Left ventricle myocardium inferior (tissue), 1 donor: ENCODE measurements around the gene RAD18. TPM values are rescaled to one million over a fixed set of nuclear protein-coding genes. Genes with fewer than 3 reads are reported as not detected.

Experiments
- DNase-seq: peaks from one replicate; pipeline ENCODE4 v3.0.0-alpha.2; 2020
- H3K27ac ChIP-seq: fragments of 200-600 bp; replicated peaks from 2 replicates; pipeline ENCODE4 v1.8.0; 2021
- H3K27me3 ChIP-seq: fragments of 200-600 bp; 2 replicates; pipeline ENCODE4 v1.8.0; 2021; ENCODE audit warnings: low read depth
- H3K36me3 ChIP-seq: fragments of 200-600 bp; 2 replicates; pipeline ENCODE4 v1.8.0; 2021
- H3K4me1 ChIP-seq: fragments of 200-600 bp; 2 replicates; pipeline ENCODE4 v1.8.0; 2021
- H3K4me3 ChIP-seq: fragments of 200-600 bp; 2 replicates; pipeline ENCODE4 v1.8.0; 2021; ENCODE audit warnings: mild to moderate bottlenecking, moderate library complexity
- H3K9me3 ChIP-seq: fragments of 200-600 bp; replicated peaks from 2 replicates; pipeline ENCODE4 v1.8.0; 2021
- CTCF ChIP-seq: fragments of 200-600 bp; IDR thresholded peaks from 2 replicates; pipeline ENCODE4 v1.8.0; 2021; ENCODE audit warnings: antibody characterized with exemption, mild to moderate bottlenecking, borderline replicate concordance
- intact Hi-C: fragments of 100-400 bp; cut with micrococcal nuclease; formaldehyde crosslinking; loops from one replicate; pipeline ENCODE4 v1.11.0; 2022
- total RNA-seq: library from RNA; stranded (reverse); fragmentation: NEBNext Ultra II Directional; extraction: Animal tissue kit (Norgen Biotek cat#: 25700); gene quantifications from one replicate; pipeline ENCODE4 v1.2.1, GENCODE V29; 2021
- donor health status: DM: no; HTN: yes; CAD: no; lungs with severe emphysema.

The RAD18 gene
- total RNA-seq, 1 donor from 2014 or later: 6.8 TPM

DNA sequence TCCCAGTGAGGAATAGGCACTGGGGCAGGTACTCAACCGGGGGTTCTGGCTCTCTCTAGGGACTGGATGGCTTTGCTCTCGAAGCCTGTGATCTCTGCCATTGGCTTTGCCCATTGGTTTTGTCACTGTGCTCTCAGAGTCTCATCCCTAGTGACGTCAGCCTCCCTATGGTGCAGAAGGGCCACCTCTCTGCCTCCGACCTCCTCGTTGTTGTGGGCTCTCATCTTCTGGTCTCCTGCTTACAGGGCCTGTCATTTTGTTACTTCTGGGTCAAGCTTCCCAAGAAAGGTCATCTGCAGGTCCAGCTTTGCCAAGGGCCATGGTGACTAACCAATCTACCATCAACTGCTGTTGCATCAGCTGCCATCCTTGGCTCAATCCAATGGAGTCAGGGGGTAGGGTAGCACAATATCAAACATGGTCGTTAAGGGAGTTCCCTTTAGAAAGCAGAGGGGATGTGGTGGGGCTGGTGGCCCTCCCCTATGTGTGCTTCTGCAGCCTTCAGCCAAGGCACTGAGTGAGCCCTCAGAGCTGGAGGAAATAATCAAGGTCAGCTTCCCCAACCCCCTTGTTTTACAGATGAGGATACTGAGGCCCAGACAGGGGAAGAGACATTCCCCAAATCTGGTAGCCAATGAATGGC lies 13.4 kb upstream of the RAD18 start:
- Histone ChIP-seq H3K4me3 (no peak overlapping the region), H3K36me3 (no peaks in the 10 kb centered on the region), H3K27me3 (peaks cover 16% of the 10 kb centered on the region), H3K9me3 (peaks cover 10% of the 10 kb centered on the region), H3K4me1 (peaks cover 6% of the 10 kb centered on the region), H3K27ac (no peak overlapping the region)
- TF ChIP-seq CTCF: no peak
- DNase-seq: no peak
- intact Hi-C loops: no loop called here

- TF ChIP-seq CTCF: no peak
- Histone ChIP-seq H3K4me3 (no peak overlapping the region), H3K9me3 (peaks cover 10% of the 10 kb centered on the region), H3K4me1 (peaks cover 4% of the 10 kb centered on the region), H3K27ac (no peak overlapping the region), H3K36me3 (no peaks in the 10 kb centered on the region), H3K27me3 (peaks cover 16% of the 10 kb centered on the region)
- DNase-seq: no peak
- intact Hi-C loops: no loop called here
Observed at GRCh38 chr3:8975081-8976020, 12.1 kb upstream of the RAD18 start.

- Histone ChIP-seq H3K27ac (no peak overlapping the region), H3K4me3 (no peak overlapping the region), H3K9me3 (peaks cover 7% of the 10 kb centered on the region), H3K36me3 (no peaks in the 10 kb centered on the region), H3K4me1 (peaks cover 4% of the 10 kb centered on the region), H3K27me3 (peaks cover 16% of the 10 kb centered on the region)
- no peak for DNase-seq
- TF ChIP-seq CTCF: no peak
- intact Hi-C loops: loop anchor here (5.0 kb wide), 1 partner anchor 93 kb away; no protein-coding TSS in a partner anchor
Observed at GRCh38 chr3:8974458-8974857, 11.2 kb upstream of the RAD18 start.

DNA sequence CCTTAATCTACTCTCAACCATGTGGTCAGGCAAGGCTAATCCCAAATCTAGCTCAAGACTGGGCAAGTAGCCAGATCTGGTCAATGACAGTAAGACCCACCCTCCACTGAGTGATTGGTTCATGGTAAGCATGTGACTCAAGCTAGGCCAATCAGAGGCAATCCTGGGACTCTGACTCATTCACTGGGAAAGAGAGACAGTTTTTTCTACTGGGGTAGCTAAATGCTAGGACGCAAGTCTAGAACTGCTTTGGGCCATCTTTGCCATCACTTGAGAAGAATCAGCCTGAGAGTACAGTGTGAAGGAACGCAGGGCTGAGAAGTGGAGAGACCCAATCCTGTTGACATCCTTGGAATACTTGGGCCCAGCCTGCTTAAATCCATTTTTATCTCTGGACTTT lies 9.4 kb upstream of the RAD18 start:
- intact Hi-C loops: loop anchor here (5.0 kb wide), 1 partner anchor 95 kb away; no protein-coding TSS in a partner anchor
- no peak overlapping the region for H3K4me3 ChIP-seq

More for the DNA sequence above, 9.4 kb upstream of the RAD18 start:
- Histone ChIP-seq H3K27me3 (peaks cover 24% of the 10 kb centered on the region), H3K27ac (no peak overlapping the region), H3K36me3 (no peaks in the 10 kb centered on the region), H3K9me3 (no peaks in the 10 kb centered on the region), H3K4me1 (peaks cover 4% of the 10 kb centered on the region)
- DNase-seq: no peak
- TF ChIP-seq CTCF: no peak
